IgD-negative memory B cell (primary cell): ENCODE results near the gene HOOK2. TPM values are rescaled to one million over a fixed set of nuclear protein-coding genes. Genes with fewer than 3 reads are reported as not detected.
"Not testable (repeated sequence)": the region's sequence is repeated elsewhere in the genome, so short reads cannot be mapped to it uniquely, and the experiment has no call there.

Experiments
- H3K27ac Mint-ChIP-seq, 3 donors: one replicate each; pipeline ENCODE4 v1.8.0; 2020 to 2022; ENCODE audit warnings: mild to moderate bottlenecking in 3 of 3, mixed read lengths in 3 of 3, moderate library complexity in 1 of 3
- H3K27me3 Mint-ChIP-seq: one replicate; pipeline ENCODE4 v1.8.0; 2021; ENCODE audit warnings: mixed read lengths
- H3K36me3 Mint-ChIP-seq: one replicate; pipeline ENCODE4 v1.8.0; 2020; ENCODE audit warnings: mild to moderate bottlenecking, mixed read lengths
- H3K4me1 Mint-ChIP-seq, 3 donors: one replicate each; pipeline ENCODE4 v1.8.0; 2020 to 2022; ENCODE audit warnings: mixed read lengths in 3 of 3, mild to moderate bottlenecking in 1 of 3
- H3K4me3 Mint-ChIP-seq, 4 donors: one replicate each; pipeline ENCODE4 v1.8.0; 2020 to 2022; ENCODE audit warnings: mild to moderate bottlenecking in 4 of 4, mixed read lengths in 4 of 4, moderate library complexity in 3 of 4
- H3K9me3 Mint-ChIP-seq, 3 donors: one replicate each; pipeline ENCODE4 v1.8.0; 2020 to 2021; ENCODE audit warnings: mixed read lengths in 3 of 3, mild to moderate bottlenecking in 1 of 3
- polyA plus RNA-seq: library from polyadenylated mRNA; unstranded; fragments of 300-500 nt; fragmentation: Illumina TruSeq; gene quantifications from one replicate; pipeline ENCODE4 v1.2.3, GENCODE V29; 2021

HOOK2 gene
- polyA plus RNA-seq, 1 donor from 2014 or later = 6.6 TPM

DNA sequence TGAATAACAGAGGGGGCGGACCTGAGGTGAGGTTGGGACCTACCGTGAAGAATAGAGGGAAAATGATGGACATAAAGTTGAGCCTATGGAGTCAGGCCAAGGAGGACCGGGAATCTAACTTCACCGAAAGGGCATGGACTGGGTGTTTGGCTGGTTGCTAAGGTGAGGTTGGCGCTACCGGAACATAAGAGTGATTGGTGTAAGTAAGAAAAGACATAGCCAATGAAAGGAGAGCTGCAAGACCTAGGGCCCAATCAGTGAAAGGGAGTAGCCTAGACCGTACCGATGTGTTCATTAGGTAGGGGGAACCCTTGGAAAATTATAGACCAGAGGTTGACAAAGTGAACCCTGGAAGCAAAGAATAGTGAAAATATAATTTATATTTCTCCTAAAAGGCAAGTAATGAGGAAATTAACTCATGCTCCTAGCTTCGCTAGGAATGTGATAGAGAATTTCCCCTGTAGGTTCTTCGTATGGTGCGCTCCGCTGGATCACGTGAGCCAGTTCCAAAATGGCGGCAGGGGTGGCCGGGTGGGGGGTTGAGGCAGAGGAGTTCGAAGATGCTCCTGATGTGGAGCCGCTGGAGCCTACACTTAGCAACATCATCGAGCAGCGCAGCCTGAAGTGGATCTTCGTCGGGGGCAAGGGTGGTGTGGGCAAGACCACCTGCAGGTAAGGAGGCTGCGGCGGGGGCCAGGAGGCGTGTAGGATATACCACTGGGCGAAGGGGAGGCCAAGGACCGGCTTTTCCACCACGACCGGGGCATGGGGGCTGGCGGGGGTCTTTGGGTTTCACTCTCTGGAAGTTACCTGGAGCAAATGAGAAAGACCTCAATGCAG, 38.1 kb downstream of the HOOK2 start, which contains the start of gene GET3:
Gene GET3, plus strand, starts transcription at position 503 of the 840 bp plus-strand sequence. Its CDS starts 9 bp downstream, at position 512.
- Mint-ChIP-seq H3K27me3 (peaks cover 2% of the 10 kb centered on the region), H3K36me3 (peaks cover 6% of the 10 kb centered on the region), H3K9me3 (no peaks in the 10 kb centered on the region), H3K4me1 (peaks cover 17 to 32% (median 27%) of the 10 kb centered on the region in 3 donors), H3K27ac (peak within 1 kb of the TSS; percentile 88 to 99 (median 93)), H3K4me3 (peak within 1 kb of the TSS; percentile 82 to 100 (median 100))

DNA sequence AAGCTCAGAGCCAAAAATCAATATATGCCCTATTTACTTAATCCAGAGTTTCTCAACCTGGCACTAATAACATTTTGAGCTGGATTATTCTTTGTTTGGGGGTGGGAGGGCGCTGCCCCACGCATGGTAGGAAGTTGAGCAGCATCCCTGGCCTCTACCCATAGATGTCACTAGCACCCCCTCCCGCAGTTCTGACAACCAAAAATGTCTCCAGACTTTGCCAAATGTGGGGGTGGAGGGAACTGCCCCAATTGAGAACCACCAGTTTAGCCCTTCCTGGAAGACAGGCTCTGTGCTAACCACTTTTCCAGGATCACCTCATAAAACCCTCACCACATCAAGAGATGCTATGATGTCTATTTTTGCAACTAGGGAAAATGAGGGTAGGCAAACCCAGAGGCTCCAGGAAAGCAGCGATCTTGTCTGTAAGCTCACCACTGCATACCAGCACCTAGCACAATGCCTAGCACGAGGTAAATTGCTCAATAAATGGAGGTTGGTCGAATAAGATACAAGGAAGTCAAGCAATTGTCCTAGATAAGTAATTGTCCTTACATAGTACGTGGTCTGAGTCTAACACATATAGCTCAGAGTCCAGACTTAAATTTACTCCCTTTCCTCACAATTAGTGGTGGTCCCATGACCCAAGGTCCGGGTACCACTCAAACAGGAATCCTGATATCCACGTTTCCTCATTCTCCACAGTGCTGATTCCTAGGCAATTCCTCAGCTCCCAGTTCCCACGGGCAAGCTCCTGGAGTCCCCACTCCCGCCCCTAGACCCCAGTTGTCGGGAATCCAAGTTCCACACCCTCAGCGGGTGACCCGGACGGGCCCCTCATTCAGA, 41.8 kb downstream of the HOOK2 start:
- H3K36me3 Mint-ChIP-seq = peaks cover 4% of the 10 kb centered on the region
- peak overlapping the region; percentile 83 to 97 (median 96) for H3K4me3 Mint-ChIP-seq
- H3K9me3 Mint-ChIP-seq = no peaks in the 10 kb centered on the region
- H3K27ac Mint-ChIP-seq = peak overlapping the region; percentile 88 to 97 (median 95)
- peaks cover 2% of the 10 kb centered on the region for H3K27me3 Mint-ChIP-seq
- H3K4me1 Mint-ChIP-seq = peaks cover 27 to 45% (median 41%) of the 10 kb centered on the region in 3 donors

DNA sequence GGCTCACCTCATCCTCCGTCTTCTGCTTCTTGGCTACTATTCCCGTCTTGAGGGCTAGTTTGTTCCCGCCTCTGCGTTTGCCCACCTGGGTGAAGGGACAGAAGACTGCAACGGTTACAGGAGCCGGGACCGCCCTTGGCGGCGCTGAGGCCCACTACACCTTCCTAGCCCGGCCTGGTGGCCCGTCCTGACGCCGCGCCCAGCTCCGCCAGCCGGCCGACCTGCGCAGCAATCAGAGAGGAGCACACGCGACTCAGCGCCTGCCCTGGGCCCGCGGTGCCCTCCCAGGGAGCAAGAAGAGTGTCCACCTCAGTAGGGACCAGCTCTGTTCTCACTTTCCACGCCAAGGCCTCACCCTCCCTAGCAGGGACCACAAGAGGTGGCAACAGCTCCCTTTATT, 44.0 kb downstream of the HOOK2 start:
- no peaks in the 10 kb centered on the region for H3K9me3 Mint-ChIP-seq
- peaks cover 6% of the 10 kb centered on the region for H3K36me3 Mint-ChIP-seq
- peaks cover 22 to 36% (median 29%) of the 10 kb centered on the region in 3 donors for H3K4me1 Mint-ChIP-seq
- peak overlapping the region in 1 of 3 donors; percentile 88 for H3K27ac Mint-ChIP-seq
- H3K27me3 Mint-ChIP-seq = no peaks in the 10 kb centered on the region
- H3K4me3 Mint-ChIP-seq = peak overlapping the region in 1 of 4 donors; percentile 65

DNA sequence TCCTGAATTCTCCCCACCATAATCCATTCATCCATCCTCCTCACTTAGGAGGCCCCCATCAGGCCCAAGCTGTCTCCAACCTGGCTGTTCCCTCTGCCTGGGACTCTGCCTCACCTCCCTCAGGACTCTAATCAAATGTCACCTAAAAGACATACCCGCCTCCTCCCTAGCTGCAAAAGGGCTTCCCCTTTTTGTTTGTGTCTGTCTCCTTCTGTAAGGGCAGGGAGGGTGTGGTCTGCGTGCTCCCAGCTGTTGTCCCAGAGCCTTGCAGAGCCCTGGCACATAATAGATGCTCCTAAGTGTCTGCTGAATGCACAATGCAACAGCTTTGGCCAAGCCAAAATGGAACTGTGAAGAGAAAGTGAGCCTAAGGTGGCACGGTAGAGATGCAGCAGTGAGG, 45.3 kb downstream of the HOOK2 start:
- Mint-ChIP-seq H3K4me1 (peaks cover 23 to 35% (median 29%) of the 10 kb centered on the region in 3 donors), H3K36me3 (peaks cover 6% of the 10 kb centered on the region), H3K4me3 (peak overlapping the region; percentile 71 to 91 (median 85)), H3K27ac (peak overlapping the region; percentile 62 to 89 (median 88)), H3K27me3 (no peaks in the 10 kb centered on the region), H3K9me3 (no peaks in the 10 kb centered on the region)

DNA sequence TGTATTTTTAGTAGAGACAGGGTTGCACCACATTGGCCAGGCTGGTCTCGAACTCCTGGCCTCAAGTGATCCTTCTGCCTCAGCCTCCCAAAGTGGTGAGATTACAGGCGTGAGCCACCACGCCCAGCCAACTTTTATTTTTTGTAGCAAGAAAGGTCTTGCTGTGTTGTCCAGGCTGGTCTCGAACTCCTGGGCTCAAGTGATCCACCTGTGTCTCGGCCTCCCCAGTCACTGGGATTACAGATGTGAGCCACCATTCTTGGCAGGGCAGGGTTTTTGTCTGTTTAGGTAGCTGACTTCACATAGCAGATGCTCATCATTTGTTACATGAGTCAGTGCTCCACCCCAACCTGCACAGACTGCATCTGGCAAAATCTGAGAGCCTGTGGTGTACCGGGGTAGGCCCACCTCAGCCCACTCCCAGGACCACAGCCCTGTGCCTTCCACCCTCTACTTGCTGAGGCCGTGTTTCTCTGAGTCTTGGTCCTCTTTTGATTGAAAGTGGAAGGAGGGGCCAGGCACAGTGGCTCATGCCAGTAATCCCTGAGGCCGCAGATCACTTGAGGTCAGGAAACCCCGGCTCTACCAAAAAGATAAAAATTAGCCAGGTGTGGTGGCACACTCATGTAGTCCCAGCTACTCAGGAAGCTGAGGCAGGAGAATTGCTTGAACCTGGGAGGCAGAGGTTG, 47.5 kb downstream of the HOOK2 start:
- H3K27me3 Mint-ChIP-seq = no peaks in the 10 kb centered on the region
- H3K36me3 Mint-ChIP-seq = peaks cover 5% of the 10 kb centered on the region
- H3K4me1 Mint-ChIP-seq = peaks cover 27 to 39% (median 31%) of the 10 kb centered on the region in 3 donors
- H3K4me3 Mint-ChIP-seq = peak overlapping the region in 1 of 4 donors; percentile 57
- no peaks in the 10 kb centered on the region for H3K9me3 Mint-ChIP-seq
- H3K27ac Mint-ChIP-seq = peak overlapping the region in 2 of 3 donors; percentile 76 to 77

DNA sequence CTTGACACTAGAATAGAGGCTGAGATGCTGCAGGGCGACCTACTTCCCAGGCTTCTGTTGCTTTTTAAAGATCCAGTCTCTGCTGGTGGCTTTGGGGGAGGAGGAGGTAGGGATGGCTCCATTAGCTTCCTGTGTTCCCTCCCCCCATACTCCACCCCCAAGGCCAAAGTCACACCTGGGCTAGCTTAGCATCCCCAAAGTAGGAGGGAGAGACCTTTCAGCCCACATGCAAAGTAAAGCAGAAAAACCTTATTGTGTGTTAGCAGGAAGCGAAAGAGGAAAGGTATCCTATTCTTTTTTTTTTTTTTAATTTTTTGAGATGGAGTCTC, 48.4 kb downstream of the HOOK2 start:
- Mint-ChIP-seq H3K4me3 (peak overlapping the region in 1 of 4 donors; percentile 85), H3K36me3 (peaks cover 5% of the 10 kb centered on the region), H3K4me1 (peaks cover 26 to 34% (median 31%) of the 10 kb centered on the region in 3 donors), H3K27ac (peak overlapping the region in 2 of 3 donors; percentile 77 to 94), H3K27me3 (no peaks in the 10 kb centered on the region), H3K9me3 (no peaks in the 10 kb centered on the region)

DNA sequence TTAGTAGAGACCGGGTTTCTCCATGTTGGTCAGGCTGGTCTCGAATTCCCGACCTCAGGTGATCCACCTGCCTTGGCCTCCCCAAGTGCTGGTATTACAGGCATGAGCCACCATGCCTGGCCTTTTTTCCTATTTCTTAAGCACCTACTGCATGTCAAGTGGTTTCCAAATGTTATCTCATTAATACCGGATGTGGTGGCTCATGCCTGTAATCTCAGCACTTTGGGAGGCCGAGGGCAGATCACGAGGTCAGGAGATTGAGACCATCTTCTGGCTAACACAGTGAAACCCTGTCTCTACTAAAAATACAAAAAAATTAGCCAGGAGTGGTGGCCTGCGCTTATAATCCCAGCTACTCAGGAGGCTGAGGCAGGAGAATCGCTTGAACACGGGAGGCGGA, 49.7 kb downstream of the HOOK2 start:
- not testable (repeated sequence) for H3K27ac Mint-ChIP-seq, H3K27me3 Mint-ChIP-seq, H3K4me3 Mint-ChIP-seq, H3K9me3 Mint-ChIP-seq, H3K36me3 Mint-ChIP-seq
- peaks cover 31 to 36% (median 32%) of the 10 kb centered on the region in 3 donors for H3K4me1 Mint-ChIP-seq

DNA sequence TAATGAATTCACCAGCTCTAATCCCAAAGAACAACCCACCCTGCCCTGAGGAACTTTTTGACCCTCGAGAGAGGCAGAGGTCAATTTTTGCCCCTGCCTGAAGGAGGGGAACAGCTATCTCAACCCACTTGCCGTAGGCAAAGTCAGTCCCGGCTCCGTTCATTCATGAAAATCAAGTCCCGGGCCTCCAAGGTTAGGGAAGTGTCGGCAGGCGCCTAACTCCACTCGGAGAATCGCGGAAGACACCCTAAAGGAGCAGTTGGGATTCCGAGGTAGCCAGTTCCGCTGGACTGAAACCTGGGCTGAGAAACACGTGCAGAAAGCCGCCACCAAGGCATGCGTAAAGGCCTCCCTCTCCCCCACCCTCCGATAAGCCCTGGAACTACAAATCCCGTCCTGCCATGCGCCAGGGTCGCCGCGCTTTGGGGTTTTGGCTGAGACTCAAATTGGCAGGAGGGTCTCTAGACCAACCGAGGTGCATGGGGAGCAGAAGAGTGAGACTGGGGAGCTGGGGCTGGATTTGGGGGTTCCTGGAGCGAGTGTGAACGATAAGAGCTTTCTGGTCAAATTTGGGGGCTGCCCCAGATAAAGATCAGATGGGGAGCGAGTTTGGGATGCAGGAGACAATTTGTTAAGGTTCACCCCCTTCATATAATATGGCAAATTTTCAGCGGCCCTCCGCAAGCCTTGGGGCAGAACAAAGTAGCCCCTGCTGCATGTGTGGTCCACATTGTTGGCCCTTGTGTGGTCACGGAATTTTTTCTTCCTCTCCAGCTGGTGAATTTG, 51.5 kb downstream of the HOOK2 start, which contains the start of gene TNPO2:
Gene TNPO2, minus strand, starts transcription at position 292 of the 786 bp plus-strand sequence. CDS start 2,955 bp downstream, outside the sequence.
- H3K9me3 Mint-ChIP-seq = no peaks in the 10 kb centered on the region
- peaks cover 5% of the 10 kb centered on the region for H3K36me3 Mint-ChIP-seq
- H3K4me3 Mint-ChIP-seq = peak within 1 kb of the TSS; percentile 89 to 99 (median 98)
- H3K27me3 Mint-ChIP-seq = no peaks in the 10 kb centered on the region
- peak within 1 kb of the TSS; percentile 96 to 99 (median 98) for H3K27ac Mint-ChIP-seq
- H3K4me1 Mint-ChIP-seq = peaks cover 25 to 28% (median 25%) of the 10 kb centered on the region in 3 donors

DNA sequence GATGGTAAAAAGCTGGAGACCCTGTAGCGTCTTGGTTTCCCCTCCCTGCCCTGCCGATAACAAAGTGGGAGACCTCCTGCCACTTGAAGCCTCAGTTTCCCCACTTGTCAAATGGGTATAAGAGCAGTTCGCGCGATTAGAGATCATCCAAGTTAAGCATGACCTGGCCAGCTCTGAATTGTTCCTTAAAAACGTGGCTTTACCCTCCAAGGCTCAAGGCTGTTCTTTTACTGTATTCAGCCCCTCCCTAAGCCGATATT, 52.0 kb downstream of the HOOK2 start:
- Mint-ChIP-seq H3K9me3 (no peaks in the 10 kb centered on the region), H3K27ac (peak overlapping the region; percentile 96 to 99 (median 98))

DNA sequence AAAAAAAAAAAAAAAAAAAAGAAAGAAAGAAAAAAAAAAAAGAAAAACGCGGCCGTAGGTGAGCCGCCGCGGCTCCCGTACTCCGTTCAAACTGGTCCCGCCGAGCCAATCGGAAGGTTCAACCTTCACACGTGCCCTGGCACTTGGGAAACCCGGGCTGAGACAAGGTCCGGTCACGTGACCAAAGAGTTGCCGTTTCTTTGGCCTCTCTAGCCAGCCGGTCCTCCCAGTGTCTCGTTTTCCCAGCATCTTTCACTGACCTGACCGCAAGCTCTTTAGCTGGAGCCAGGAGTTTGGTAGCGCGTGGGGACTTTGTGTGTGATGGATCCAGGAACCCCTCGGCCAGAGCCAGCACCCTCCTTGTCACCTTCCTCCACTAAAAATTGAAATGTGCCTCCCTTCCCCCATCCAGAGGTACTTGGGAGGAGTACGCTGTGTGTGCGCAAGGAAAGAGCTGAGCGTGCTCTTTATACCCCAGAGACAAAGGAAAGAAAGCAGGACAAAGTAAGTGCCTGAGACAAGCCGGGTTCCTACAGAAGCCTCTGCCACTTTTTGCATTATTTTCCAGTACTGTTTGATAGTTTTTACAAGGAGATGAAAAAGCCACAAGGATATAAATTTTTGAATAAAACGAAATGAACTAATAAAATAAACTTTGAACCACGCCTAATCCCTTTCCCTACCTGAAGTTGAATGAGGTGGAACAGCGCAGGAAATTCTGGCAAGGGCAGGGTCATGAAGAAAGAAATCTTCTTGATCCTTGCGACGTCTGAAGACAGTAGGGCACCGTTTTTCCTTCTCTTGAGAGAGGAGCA, 52.6 kb downstream of the HOOK2 start:
- H3K9me3 Mint-ChIP-seq = no peaks in the 10 kb centered on the region
- no peaks in the 10 kb centered on the region for H3K27me3 Mint-ChIP-seq
- peaks cover 5% of the 10 kb centered on the region for H3K36me3 Mint-ChIP-seq
- peak overlapping the region; percentile 96 to 99 (median 98) for H3K27ac Mint-ChIP-seq
- H3K4me1 Mint-ChIP-seq = peaks cover 25 to 28% (median 25%) of the 10 kb centered on the region in 3 donors
- H3K4me3 Mint-ChIP-seq = peak overlapping the region; percentile 89 to 99 (median 98)

More for the DNA sequence above, 52.0 kb downstream of the HOOK2 start:
- no peaks in the 10 kb centered on the region for H3K27me3 Mint-ChIP-seq
- peak overlapping the region; percentile 89 to 99 (median 98) for H3K4me3 Mint-ChIP-seq
- peaks cover 5% of the 10 kb centered on the region for H3K36me3 Mint-ChIP-seq
- peaks cover 25 to 28% (median 25%) of the 10 kb centered on the region in 3 donors for H3K4me1 Mint-ChIP-seq

DNA sequence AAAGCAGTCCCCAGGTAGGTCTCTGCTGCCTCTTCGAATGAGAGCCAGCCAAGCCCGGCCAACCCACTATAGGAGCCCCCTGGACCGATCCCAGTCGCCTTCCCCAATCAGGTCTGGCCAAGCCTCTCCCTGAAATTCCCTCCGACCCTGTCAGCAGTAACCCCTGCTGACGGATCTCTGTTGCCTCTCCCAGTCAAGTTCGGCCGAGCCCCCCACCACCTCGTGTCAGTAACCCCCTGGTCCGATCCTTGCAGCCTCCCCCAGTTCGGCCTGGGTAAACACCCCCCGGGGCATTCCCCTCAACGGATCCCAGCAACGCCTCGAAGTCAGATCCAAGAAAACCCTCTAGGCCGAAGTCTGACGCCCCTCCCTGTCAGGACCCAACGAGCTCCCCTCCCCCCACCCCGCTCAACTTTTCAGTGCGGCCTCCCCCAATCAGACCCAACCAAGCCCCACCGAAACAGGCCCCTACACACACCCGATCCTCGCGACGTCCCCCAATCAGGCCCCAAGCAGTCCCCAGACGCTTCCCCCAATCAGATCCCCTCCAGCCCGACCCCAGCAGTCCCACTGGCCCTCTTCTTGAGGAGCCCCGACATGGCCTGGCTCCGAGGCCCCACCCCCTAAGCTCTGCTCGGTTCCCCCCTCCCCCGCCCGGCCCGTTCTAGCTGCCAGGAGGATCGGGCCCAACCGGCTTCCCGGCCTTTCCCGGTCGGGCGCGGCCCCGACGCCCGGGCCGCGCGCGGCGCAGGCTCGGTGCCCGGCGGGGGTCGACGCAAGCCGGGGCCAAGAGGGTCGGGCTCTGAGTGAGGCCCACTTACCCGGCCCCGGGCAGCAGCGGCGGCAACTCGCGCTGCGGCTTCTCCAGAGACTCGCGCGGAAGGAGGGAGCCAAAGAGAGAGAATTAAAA, 53.4 kb downstream of the HOOK2 start:
- H3K4me3 Mint-ChIP-seq = peak overlapping the region; percentile 89 to 99 (median 98)
- peak overlapping the region; percentile 78 to 98 (median 96) for H3K27ac Mint-ChIP-seq
- H3K9me3 Mint-ChIP-seq = no peaks in the 10 kb centered on the region
- H3K36me3 Mint-ChIP-seq = peaks cover 5% of the 10 kb centered on the region
- no peaks in the 10 kb centered on the region for H3K27me3 Mint-ChIP-seq
- peaks cover 25 to 28% (median 25%) of the 10 kb centered on the region in 3 donors for H3K4me1 Mint-ChIP-seq

DNA sequence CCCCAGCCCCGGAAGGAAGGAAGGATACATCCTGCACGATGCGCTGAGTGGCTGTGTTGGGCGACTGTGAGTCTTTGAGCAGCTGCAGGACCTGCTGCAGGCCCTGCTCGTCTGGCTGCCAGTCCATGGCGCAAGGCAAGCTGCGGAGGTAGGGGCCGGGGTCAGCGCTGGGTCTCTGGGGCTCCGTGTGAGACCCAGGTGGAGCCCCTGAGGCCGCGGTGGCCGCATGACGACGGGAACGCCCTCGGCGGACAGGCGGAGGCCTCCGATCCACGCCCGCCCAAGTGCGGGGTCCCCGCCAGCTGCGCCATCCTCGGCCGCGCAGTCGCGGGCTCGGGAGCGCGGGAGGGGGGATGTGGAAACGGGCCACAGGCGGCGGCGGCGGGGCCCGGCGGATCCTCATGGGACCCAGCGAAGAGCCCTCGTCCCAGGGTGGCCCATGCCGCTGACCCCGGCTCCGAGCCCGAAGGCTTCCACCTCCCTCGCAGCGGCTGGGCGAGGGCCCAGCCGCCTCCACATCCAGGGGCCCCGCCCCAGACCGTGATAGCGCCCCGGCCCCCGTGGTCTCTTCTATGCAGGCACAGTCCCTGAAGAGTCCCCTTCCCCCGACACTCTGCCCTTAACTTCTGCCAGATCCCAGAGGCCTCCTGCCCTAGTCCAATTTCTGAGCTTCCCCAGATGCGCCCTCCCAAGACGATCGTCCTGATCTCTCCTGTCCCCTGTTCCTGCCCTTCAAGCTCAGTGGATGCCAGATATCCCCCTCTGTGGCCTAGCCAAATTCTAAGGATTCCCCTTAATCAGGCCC, 54.3 kb downstream of the HOOK2 start:
- H3K4me1 Mint-ChIP-seq = peaks cover 23 to 27% (median 25%) of the 10 kb centered on the region in 3 donors
- H3K27me3 Mint-ChIP-seq = no peaks in the 10 kb centered on the region
- no peaks in the 10 kb centered on the region for H3K9me3 Mint-ChIP-seq
- peak overlapping the region; percentile 83 to 98 (median 94) for H3K4me3 Mint-ChIP-seq
- H3K36me3 Mint-ChIP-seq = peaks cover 3% of the 10 kb centered on the region
- peak overlapping the region; percentile 55 to 98 (median 92) for H3K27ac Mint-ChIP-seq
